Measurements from ENCODE around the gene ANKZF1. TPM values are rescaled to one million over a fixed set of nuclear protein-coding genes. Genes with fewer than 3 reads are reported as not detected.
"Not testable (repeated sequence)": the region's sequence is repeated elsewhere in the genome, so short reads cannot be mapped to it uniquely, and the experiment has no call there.

The ANKZF1 gene
- total RNA-seq, 4 donors from 2014 or later: 79.9 to 338 (median 164) TPM

DNA sequence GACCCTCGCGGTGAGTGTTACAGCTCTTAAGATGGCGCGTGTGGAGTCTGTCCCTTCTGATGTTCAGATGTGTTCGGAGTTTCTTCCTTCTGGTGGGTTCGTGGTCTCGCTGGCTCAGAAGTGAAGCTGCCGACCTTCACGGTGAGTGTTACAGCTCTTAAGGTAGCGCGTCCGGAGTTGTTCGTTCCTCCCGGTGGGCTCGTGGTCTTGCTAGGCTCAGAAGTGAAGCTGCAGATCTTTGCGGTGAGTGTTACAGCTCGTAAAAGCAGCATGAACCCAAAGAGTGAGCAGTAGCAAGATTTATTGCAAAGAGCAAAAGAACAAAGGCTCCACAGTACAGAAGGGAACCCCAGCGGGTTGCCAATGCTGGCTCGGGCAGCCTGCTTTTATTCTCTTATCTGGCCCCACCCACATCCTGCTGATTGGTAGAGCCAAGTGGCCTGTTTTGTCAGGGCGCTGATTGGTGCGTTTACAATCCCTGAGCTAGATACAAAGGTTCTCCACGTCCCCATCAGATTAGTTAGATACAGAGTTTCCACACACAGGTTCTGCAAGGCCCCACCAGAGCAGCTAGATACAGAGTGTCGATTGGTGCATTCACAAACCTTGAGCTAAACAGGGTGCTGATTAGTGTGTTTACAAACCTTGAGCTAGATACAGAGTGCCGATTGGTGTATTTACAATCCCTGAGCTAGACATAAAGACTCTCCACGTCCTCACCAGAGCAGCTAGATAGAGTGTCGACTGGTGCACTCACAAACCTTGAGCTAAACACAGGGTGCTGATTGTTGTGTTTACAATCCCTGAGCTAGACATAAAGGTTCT lies 28.9 kb upstream of the ANKZF1 start:
- DNase-seq: peak in 1 of 3 donors; percentile 46

DNA sequence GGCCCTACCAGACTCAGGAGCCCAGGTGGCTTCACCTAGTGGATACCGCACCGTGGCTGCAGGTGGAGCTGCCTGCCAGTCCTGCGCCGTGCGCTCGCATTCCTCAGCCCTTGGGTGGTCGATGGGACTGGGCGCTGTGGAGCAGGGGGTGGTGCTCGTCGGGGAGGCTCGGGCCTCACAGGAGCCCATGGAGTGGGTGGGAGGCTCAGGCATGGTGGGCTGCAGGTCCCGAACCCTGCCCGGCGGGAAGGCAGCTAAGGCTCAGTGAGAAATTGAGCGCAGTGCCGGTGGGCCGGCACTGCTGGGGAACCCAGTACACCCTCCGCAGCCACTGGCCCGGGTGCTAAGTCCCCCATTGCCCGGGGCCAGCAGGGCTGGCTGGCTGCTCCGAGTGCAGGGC lies 28.3 kb upstream of the ANKZF1 start:
- DNase-seq: peak in 1 of 3 donors; percentile 24

More for the DNA sequence above, 28.9 kb upstream of the ANKZF1 start:
- not testable (repeated sequence) for H3K27me3 ChIP-seq, H3K36me3 ChIP-seq, H3K4me1 ChIP-seq, H3K27ac ChIP-seq, H3K4me3 ChIP-seq, H3K9me3 ChIP-seq
- peak in 1 of 2 donors; percentile 42 for TF ChIP-seq POLR2A (IDR thresholded peaks at IDR 0.05)

DNA sequence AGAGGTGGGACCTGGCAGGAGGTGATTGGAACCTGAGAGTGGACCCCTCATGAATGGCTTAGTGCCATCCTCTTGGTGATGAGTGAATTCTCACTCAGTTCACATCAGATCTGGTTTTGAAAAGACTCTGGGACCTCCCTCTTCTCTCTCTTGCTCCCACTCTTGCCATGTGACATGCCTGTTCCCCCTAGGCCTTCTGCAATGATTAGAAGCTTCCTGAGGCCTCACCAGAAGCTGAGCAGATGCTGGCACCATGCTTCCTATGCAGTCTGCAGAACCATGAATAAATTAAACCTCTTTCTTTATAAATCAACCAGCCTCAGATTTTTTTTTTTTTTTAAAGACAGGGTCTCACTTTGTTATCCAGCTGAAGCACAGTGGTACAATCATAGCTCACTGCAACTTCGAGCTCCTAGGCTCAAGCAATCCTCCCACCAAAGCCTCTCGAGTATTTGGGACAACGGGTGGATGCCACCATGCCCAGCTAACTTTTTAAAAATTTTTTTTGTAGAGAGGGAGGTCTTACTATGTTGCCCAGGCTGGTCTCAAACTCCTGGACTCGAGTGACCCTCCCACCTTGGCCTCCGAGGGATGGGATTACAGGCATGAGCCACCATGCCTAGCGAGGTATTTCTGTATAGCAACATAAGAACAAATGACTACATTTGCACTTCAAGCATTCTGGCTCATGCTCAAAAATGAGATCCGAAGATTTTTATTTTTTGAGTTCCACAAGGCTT lies 25.0 kb upstream of the ANKZF1 start:
- DNase-seq: peak in 1 of 3 donors; percentile 26
- H3K27ac ChIP-seq: no peak overlapping the region
- H3K4me3 ChIP-seq: no peak overlapping the region
- TF ChIP-seq, protein P1, sequence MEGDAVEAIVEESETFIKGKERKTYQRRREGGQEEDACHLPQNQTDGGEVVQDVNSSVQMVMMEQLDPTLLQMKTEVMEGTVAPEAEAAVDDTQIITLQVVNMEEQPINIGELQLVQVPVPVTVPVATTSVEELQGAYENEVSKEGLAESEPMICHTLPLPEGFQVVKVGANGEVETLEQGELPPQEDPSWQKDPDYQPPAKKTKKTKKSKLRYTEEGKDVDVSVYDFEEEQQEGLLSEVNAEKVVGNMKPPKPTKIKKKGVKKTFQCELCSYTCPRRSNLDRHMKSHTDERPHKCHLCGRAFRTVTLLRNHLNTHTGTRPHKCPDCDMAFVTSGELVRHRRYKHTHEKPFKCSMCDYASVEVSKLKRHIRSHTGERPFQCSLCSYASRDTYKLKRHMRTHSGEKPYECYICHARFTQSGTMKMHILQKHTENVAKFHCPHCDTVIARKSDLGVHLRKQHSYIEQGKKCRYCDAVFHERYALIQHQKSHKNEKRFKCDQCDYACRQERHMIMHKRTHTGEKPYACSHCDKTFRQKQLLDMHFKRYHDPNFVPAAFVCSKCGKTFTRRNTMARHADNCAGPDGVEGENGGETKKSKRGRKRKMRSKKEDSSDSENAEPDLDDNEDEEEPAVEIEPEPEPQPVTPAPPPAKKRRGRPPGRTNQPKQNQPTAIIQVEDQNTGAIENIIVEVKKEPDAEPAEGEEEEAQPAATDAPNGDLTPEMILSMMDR (IDR thresholded peaks at IDR 0.05): no peak
- no peak for TF ChIP-seq POLR2A (IDR thresholded peaks at IDR 0.05)
- H3K27me3 ChIP-seq: no peaks in the 10 kb centered on the region
- no peaks in the 10 kb centered on the region for H3K9me3 ChIP-seq
- peaks cover 0 to 24% (median 7%) of the 10 kb centered on the region in 4 donors for H3K4me1 ChIP-seq
- peaks cover 0 to 18% (median 0%) of the 10 kb centered on the region in 3 donors for H3K36me3 ChIP-seq

More for the DNA sequence above, 28.3 kb upstream of the ANKZF1 start:
- H3K9me3 ChIP-seq, H3K27me3 ChIP-seq, H3K4me3 ChIP-seq, H3K36me3 ChIP-seq, H3K27ac ChIP-seq, H3K4me1 ChIP-seq: not testable (repeated sequence)

DNA sequence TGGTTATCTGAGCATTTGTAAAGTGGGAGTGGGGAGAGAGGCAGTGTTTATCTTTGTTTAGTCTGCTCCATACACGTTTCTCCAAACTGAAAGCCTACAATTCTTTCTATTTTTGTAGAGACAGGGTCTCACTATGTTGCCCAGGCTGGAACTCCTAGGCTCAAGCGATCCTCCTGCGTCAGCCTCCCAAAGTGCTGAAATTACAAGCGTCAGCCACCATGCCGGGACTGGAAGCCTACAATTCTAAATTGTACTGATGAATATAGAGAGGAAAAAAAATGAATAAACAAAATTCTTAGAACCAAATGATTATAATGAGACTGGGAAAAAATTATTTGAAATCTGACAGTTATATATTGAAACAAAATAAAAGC lies 24.5 kb upstream of the ANKZF1 start:
- Histone ChIP-seq H3K27ac (no peak overlapping the region), H3K4me3 (no peak overlapping the region), H3K36me3 (peaks cover 0 to 24% (median 0%) of the 10 kb centered on the region in 3 donors), H3K9me3 (no peaks in the 10 kb centered on the region), H3K27me3 (no peaks in the 10 kb centered on the region), H3K4me1 (peaks cover 0 to 24% (median 7%) of the 10 kb centered on the region in 4 donors)
- no peak for TF ChIP-seq POLR2A (IDR thresholded peaks at IDR 0.05)
- TF ChIP-seq, protein P1 (IDR thresholded peaks at IDR 0.05): no peak
- DNase-seq: peak in 1 of 3 donors; percentile 17

DNA sequence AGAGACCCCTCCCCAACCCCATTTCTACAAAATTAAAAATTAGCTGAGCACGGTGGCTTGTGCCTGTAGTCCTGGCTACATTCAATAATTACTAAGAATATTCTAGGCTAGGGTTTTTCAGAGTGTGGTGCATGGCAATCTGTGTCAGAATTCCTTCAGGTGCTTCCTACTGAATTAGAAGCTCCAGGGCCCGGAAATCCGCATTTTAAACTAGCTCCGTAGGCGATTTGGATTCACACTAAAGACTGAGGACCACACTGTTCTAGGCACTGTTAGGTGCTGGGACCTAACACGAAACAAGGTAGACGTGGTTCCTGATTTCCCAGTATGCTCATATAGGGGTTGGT lies 23.7 kb upstream of the ANKZF1 start:
- Histone ChIP-seq H3K36me3 (peaks cover 0 to 26% (median 0%) of the 10 kb centered on the region in 3 donors), H3K27me3 (no peaks in the 10 kb centered on the region), H3K27ac (peak overlapping the region; percentile 98 to 99 (median 98)), H3K4me3 (peak overlapping the region; percentile 82 to 92 (median 86)), H3K9me3 (no peaks in the 10 kb centered on the region), H3K4me1 (peaks cover 0 to 24% (median 8%) of the 10 kb centered on the region in 4 donors)
- DNase-seq: no peak
- TF ChIP-seq, protein P1 (IDR thresholded peaks at IDR 0.05): no peak
- TF ChIP-seq POLR2A (IDR thresholded peaks at IDR 0.05): no peak

DNA sequence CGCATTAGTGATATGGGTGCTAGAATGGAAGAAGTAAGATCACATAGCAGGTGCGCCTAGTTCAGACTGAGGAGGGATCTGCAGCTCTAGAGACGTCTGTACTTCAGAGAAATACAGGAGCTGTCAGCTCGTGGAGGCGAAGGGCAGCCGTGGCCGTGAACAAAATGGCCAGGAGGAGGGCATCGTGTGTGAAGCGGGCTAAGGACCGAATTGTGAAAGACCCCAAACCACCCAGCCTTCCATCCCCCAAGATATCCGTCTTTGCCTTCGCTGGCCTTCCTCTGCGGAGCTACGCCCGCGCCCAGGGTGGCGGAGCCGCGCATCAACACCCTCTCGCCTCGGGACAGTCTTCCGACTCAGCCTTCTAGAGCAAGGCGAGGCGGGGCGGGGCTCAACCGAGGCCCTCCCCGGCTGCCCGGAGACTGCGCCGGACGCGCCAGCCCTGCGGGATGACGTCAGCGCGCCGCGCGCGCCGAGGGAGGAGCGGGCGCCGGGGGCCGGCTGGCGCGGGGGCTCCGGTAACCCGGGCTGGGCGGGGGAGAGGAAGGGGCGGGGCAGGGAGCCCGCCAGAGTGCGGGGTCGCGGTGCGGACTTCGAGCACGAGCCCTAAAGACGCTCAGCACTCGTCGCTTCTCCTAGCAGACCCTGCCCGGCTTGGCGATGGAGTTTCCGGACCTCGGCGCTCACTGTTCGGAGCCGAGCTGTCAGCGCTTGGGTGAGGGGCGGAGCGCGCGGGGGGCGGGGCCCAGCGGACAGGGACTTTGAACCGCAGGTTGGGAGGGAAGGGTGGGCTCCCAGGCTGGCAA lies 23.1 kb upstream of the ANKZF1 start, which contains the start of gene ZFAND2B:
ZFAND2B (plus strand) TSS at position 455 of the 806 bp plus-strand sequence; CDS start at position 661, 206 bp downstream.
- Histone ChIP-seq H3K4me1 (peaks cover 0 to 24% (median 10%) of the 10 kb centered on the region in 4 donors), H3K4me3 (peak within 1 kb of the TSS; percentile 82 to 92 (median 86)), H3K27ac (peak within 1 kb of the TSS; percentile 98 to 99 (median 98)), H3K27me3 (no peaks in the 10 kb centered on the region), H3K9me3 (no peaks in the 10 kb centered on the region), H3K36me3 (peaks cover 0 to 26% (median 0%) of the 10 kb centered on the region in 3 donors)
- peak; percentile 97 to 98 (median 98) for DNase-seq
- TF ChIP-seq, protein P1 (IDR thresholded peaks at IDR 0.05): peak in 3 of 6 experiments; percentile 36 to 45 (median 44)
- peak; percentile 96 to 99 for TF ChIP-seq POLR2A (IDR thresholded peaks at IDR 0.05)

Data from Peyer's patch (tissue), 4 donors.